Thymus (tissue), 11 donors: Measurements from ENCODE around the gene PDE10A. TPM values are rescaled to one million over a fixed set of nuclear protein-coding genes. Genes with fewer than 3 reads are reported as not detected.

ENCODE experiments used
- DNase-seq, 9 donors: peaks; one replicate each; pipeline ENCODE4 v3.0.0-alpha.2; 2013; ENCODE audit warnings: low spot score in 9 of 9, low read depth in 6 of 9, missing footprints in 1 of 9
- H3K27ac ChIP-seq, 2 donors: one replicate each; pipeline ENCODE4 v1.5.1; 2013; ENCODE audit warnings: control low read depth in 1 of 2, low read depth in 1 of 2, low read length in 1 of 2, mild to moderate bottlenecking in 1 of 2, moderate library complexity in 1 of 2
- H3K27me3 ChIP-seq, 2 donors: one replicate each; pipeline ENCODE4 v1.5.1; 2013; ENCODE audit warnings: low read length in 1 of 2; ENCODE audit not compliant: control insufficient read depth in 2 of 2, insufficient read depth in 1 of 2
- H3K36me3 ChIP-seq, 2 donors: one replicate each; pipeline ENCODE4 v1.5.1; 2013; ENCODE audit warnings: low read length in 1 of 2, mild to moderate bottlenecking in 1 of 2, moderate library complexity in 1 of 2; ENCODE audit not compliant: control insufficient read depth in 2 of 2, insufficient read depth in 2 of 2
- H3K4me1 ChIP-seq, 2 donors: one replicate each; pipeline ENCODE4 v1.5.1; 2013; ENCODE audit warnings: low read length in 2 of 2; ENCODE audit not compliant: control insufficient read depth in 2 of 2, insufficient read depth in 2 of 2
- H3K4me3 ChIP-seq, 2 donors: one replicate each; pipeline ENCODE4 v1.5.1; 2013; ENCODE audit warnings: low read length in 2 of 2, control low read depth in 1 of 2, mild to moderate bottlenecking in 1 of 2
- H3K9me3 ChIP-seq, 2 donors: one replicate each; pipeline ENCODE4 v1.5.1; 2013; ENCODE audit warnings: low read length in 1 of 2, mild to moderate bottlenecking in 1 of 2; ENCODE audit not compliant: control insufficient read depth in 2 of 2, insufficient read depth in 1 of 2
- WGBS: extraction: QIAGEN DNeasy Blood & Tissue Kit; methylation state at CpG from one replicate; pipeline ENCODE4 v1.1.7; 2013; 5-methylcytosine and 5-hydroxymethylcytosine counted together
- polyA plus RNA-seq: library from polyadenylated mRNA; stranded (reverse); fragments of 200-250 nt; gene quantifications from one replicate; pipeline ENCODE4 v1.2.3, GENCODE V29; 2013
- total RNA-seq: library from RNA; stranded (reverse); fragments of 120-200 nt; gene quantifications from one replicate; pipeline ENCODE4 v1.2.4, GENCODE V29; 2013
- donor health status: healthy.

The PDE10A gene
- total and polyA plus RNA-seq, 2 donors, result 0.94 to 3.2 TPM

- no peaks in the 10 kb centered on the region for H3K36me3 ChIP-seq
- H3K27ac ChIP-seq, result no peak overlapping the region
- no peaks in the 10 kb centered on the region for H3K27me3 ChIP-seq
- H3K4me3 ChIP-seq, result no peak overlapping the region
- H3K4me1 ChIP-seq, result no peaks in the 10 kb centered on the region
- DNase-seq, result no peak
- H3K9me3 ChIP-seq, result no peaks in the 10 kb centered on the region
- 95% methylated on average over 2 of the region's 2 CpGs for WGBS
Measured at GRCh38 chr6:165545806-165546205, 117.2 kb downstream of the PDE10A start.

GRCh38 chr6:165543781-165544180 lies 119.3 kb downstream of the PDE10A start:
- Histone ChIP-seq H3K9me3 (no peaks in the 10 kb centered on the region), H3K27me3 (no peaks in the 10 kb centered on the region), H3K4me1 (no peaks in the 10 kb centered on the region), H3K27ac (no peak overlapping the region), H3K4me3 (no peak overlapping the region), H3K36me3 (no peaks in the 10 kb centered on the region)
- WGBS, result 95% methylated on average over 4 of the region's 4 CpGs
- DNase-seq, result no peak

GRCh38 chr6:165536911-165537310 lies 126.1 kb downstream of the PDE10A start:
- DNase-seq, result no peak
- Histone ChIP-seq H3K9me3 (no peaks in the 10 kb centered on the region), H3K27ac (no peak overlapping the region), H3K4me1 (no peaks in the 10 kb centered on the region), H3K36me3 (no peaks in the 10 kb centered on the region), H3K4me3 (no peak overlapping the region), H3K27me3 (no peaks in the 10 kb centered on the region)
- WGBS, result 94% methylated on average over 4 of the region's 4 CpGs

DNA sequence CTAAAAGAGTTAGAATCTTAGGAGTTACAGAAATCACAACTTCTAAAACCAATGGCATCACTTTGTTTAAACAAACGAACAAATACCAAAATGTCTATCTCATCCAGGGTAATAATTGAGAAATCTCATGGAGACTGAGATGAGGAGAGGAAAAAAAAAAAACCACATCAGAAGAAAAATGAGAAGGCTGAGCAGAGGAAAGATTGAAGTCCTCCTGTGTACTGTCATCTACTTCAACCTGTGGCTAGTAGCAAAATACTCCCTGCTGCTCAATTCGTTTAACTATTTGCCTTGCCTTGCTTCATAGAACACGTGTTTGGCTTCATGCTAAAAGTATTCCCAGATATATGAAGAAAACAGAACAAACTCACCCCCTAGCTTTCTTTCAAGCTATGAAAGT lies 143.7 kb downstream of the PDE10A start:
- no peak overlapping the region for H3K4me3 ChIP-seq
- H3K4me1 ChIP-seq, result no peaks in the 10 kb centered on the region
- DNase-seq, result no peak
- H3K36me3 ChIP-seq, result no peaks in the 10 kb centered on the region
- H3K9me3 ChIP-seq, result no peaks in the 10 kb centered on the region
- no peaks in the 10 kb centered on the region for H3K27me3 ChIP-seq
- 95% methylated on average over 3 of the region's 3 CpGs for WGBS
- no peak overlapping the region for H3K27ac ChIP-seq

- DNase-seq, result no peak
- Histone ChIP-seq H3K4me1 (no peaks in the 10 kb centered on the region), H3K36me3 (no peaks in the 10 kb centered on the region), H3K27me3 (no peaks in the 10 kb centered on the region), H3K9me3 (no peaks in the 10 kb centered on the region), H3K27ac (no peak overlapping the region), H3K4me3 (no peak overlapping the region)
- 96% methylated on average over 6 of the region's 6 CpGs for WGBS
Measured at GRCh38 chr6:165515963-165516624, 146.9 kb downstream of the PDE10A start.

DNA sequence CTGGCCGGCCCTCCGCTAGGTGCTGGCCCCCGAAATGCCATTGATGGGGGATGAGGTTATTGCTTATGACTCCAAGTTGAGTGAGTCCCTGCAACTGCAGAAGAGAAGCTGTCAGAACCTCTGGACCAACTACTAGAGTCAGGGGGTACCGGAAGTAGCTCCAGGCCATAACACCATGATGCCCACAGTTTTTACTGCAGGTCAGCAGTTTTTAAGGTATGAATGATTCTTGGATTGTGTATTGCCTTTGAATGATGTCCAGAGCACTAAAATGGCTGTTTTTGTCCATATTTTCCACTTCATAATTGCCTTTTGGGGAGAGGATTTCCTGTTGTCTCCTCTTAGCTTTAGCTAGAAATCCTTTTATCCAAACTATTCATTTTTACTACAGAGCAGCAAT lies 148.4 kb downstream of the PDE10A start:
- Histone ChIP-seq H3K4me1 (no peaks in the 10 kb centered on the region), H3K4me3 (no peak overlapping the region), H3K9me3 (no peaks in the 10 kb centered on the region), H3K27me3 (no peaks in the 10 kb centered on the region), H3K36me3 (no peaks in the 10 kb centered on the region), H3K27ac (no peak overlapping the region)
- no peak for DNase-seq
- 98% methylated on average over 4 of the region's 4 CpGs for WGBS

GRCh38 chr6:165511807-165512206 lies 151.2 kb downstream of the PDE10A start:
- Histone ChIP-seq H3K27me3 (no peaks in the 10 kb centered on the region), H3K9me3 (no peaks in the 10 kb centered on the region), H3K4me1 (no peaks in the 10 kb centered on the region), H3K4me3 (no peak overlapping the region), H3K27ac (no peak overlapping the region), H3K36me3 (no peaks in the 10 kb centered on the region)
- peak in 1 of 9 donors; percentile 5 for DNase-seq

DNA sequence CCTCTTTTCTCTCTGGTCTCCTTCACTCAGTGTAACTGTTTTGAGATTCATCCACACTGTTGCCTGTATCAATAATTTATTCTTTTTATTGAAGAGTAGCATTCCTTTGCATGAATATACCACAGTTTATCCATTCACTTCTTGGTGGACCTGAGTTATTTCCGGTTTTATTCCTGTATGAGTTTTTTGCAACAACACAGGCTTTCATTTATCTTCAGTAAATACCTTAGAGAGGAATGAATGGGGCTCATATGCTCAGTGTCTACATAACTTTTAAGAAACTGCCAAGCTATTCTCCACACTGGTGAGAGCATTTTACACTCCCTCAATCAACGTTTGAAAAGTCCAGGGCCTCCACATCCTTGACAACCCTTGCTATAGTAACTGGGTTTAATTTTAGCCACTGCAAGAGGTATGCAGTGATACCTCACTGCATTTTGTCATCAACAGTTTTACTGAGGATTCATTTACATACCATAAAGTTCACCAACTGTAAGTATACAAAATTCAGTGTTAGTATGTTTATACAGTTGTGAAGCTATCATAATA lies 154.6 kb downstream of the PDE10A start:
- no peak for DNase-seq

DNA sequence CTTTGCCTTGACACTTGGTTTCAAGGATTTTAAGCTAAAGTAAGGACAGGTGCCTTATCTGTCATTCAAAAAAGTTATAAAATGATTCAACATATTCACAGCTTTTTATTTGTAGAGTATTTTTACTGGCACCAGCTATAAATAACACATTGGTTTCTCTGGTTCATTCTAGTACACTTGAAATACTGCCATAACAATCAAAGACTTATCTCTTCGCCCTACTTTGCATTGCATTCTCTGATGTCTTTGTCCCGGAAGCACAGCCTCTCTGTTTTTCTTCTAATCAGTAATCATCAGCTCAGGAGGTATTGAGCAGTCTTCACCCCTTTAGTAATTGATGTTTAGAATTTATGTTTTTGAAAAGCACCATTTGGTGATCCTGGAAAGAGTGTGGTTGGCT lies 156.4 kb downstream of the PDE10A start:
- DNase-seq, result no peak
- H3K27me3 ChIP-seq, result no peaks in the 10 kb centered on the region
- H3K4me3 ChIP-seq, result no peak overlapping the region
- H3K27ac ChIP-seq, result no peak overlapping the region
- H3K36me3 ChIP-seq, result no peaks in the 10 kb centered on the region
- H3K9me3 ChIP-seq, result no peaks in the 10 kb centered on the region
- no peaks in the 10 kb centered on the region for H3K4me1 ChIP-seq
- 96% methylated on average over 2 of the region's 2 CpGs for WGBS

More for the DNA sequence above, 154.6 kb downstream of the PDE10A start:
- WGBS, result 76% methylated on average over 2 of the region's 2 CpGs
- no peaks in the 10 kb centered on the region for H3K4me1 ChIP-seq
- H3K27ac ChIP-seq, result no peak overlapping the region
- no peaks in the 10 kb centered on the region for H3K9me3 ChIP-seq
- no peaks in the 10 kb centered on the region for H3K27me3 ChIP-seq
- no peaks in the 10 kb centered on the region for H3K36me3 ChIP-seq
- no peak overlapping the region for H3K4me3 ChIP-seq
